ENCODE measurements around the gene VGLL3.

GRCh38 chr3:86938416-86939105 lies 52.4 kb downstream of the VGLL3 start:
- TF ChIP-seq POLR2A (IDR thresholded peaks at IDR 0.05; ENCODE audit: low read depth, low read length) (no peak), POLR2AphosphoS5 (IDR thresholded peaks at IDR 0.05; ENCODE audit: low read depth, low read length) (no peak)
